Endometrial microvascular endothelial cells (primary cell): ENCODE data around the gene STK32C. TPM values are rescaled to one million over a fixed set of nuclear protein-coding genes. Genes with fewer than 3 reads are reported as not detected.
"Not testable (repeated sequence)": the region's sequence is repeated elsewhere in the genome, so short reads cannot be mapped to it uniquely, and the experiment has no call there.

Source experiments
- in situ Hi-C: cut with HindIII; loops from 2 replicates; pipeline ENCODE4 v1.10.0; 2017; ENCODE audit warnings: low sequenced_read_pairs, low pct_unique_long_range_greater_than_20kb; ENCODE audit errors: inconsistent ontology term
- total RNA-seq: library from RNA; depleted of rRNA; stranded (reverse); fragments of >200 nt; gene quantifications from one replicate; pipeline ENCODE4 v1.2.3, GENCODE V29; 2015; ENCODE audit errors: inconsistent ontology term

STK32C gene
- total RNA-seq, 1 donor from 2014 or later, result 16.8 TPM

DNA sequence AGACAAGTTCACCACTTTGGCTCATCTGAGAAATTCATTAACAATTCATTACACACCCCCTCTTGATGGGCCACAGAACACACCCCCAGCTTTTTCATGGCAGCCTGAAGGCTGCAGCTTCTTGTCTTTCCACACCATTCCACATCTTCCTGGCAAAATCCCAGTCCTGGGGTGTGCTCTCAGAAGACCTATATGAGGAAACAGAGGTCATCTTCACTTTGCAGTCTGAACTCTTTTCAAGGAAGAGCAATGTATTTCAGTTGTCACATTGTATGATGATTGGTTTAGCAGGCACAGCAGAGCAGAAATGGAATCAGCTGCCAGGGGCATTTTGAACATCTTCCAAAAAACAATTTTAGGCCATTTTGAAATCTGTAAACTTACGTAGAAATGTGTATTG lies 16.4 kb upstream of the STK32C start:
- in situ Hi-C loops, result no loop called here

GRCh38 chr10:132322586-132323048 lies 14.9 kb upstream of the STK32C start:
- in situ Hi-C loops, result no loop called here

GRCh38 chr10:132321726-132322125 lies 14.0 kb upstream of the STK32C start:
- in situ Hi-C loops, result no loop called here

DNA sequence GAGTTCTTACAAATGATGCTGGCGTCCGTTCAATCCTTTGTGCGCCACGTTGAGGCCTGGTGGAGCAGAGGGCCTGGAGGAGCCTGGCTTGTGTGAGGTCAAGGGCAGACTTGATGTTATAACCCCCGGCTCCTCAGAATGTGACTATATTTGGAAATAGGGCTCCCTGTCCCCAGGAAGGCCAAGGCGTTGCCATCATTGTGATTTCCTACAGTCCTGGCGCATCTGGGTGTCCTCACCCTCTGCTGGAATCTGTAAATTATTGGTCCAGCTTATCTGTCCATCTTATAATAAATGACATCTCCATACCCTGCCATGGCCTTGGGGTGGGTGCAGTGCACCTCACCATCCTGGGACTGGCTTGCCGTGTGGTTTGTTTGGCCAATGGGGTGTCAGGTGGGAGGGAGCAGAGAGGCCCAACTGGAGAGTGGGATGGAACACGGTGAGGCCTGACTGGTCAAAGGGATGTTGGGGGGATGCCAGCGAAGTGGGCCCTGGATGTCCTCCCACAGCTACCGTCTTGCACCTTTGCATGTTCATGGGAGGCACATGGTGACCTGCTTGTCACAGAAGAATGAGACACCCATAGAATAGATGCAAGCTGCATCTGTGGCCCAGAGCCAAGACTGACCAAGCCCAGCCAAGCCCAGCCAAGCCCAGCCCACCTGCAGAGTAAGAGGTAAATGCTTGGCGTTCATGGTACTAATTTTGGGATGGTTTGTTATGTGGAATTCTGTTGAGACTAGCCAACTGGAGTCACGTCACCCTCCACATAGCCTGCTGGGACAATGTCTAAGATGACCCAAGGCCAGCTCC lies 13.1 kb upstream of the STK32C start:
- in situ Hi-C loops, result no loop called here

DNA sequence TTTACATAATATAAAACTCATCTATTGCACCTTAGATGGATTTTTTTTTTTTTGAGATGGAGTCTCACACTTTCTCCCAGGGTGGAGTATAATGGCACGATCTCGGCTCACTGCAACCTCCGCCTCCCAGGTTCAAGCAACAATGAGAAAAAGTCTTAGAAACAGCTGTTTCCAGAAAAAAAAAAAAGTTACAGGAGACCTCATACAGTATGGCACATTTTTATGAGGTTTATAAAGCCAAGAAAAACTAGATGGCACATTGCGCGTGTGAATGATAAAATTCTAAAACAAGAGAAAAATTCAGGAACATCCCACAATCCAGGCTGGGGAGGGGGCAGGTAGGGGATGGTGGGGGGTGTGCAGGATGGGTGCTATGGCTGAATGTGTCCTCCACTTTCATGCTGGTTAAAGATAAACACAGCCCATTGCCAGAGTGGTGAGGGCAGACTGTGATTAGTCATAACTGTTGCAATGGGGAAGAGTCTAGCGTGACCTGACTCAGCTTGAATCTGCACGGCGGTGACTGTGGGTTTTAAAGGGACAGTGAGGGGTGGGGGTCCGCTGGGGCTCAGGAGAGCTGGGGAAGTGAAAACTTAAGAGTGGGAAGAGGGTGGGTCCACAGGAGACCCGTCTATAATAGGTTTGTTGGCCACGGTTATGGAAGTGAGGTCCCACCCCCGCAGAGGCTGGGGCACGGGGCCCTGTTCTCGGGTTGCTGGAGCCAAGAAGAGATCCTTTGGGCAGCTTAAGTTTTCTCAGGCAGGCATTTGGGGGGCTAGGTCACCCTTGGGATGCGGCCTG lies 12.3 kb upstream of the STK32C start:
- in situ Hi-C loops, result no loop called here

DNA sequence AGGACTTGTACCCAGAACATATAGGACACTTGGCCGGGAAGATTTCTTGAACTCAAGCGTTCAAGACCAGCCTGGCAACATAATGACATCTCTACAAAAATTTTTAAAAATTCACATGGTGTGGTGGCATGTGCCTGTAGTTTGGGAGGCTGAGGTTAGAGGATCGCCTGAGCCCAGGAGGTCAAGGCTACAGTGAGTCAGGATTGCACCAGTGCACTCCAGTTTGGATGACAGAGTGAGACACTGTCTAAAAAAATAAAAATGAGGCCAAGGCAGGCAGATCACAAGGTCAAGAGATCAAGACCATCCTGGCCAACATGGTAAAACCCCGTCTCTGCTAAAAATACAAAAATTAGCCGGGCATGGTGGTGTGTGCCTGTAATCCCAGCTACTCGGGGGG lies 9.7 kb upstream of the STK32C start:
- in situ Hi-C loops, result not testable (repeated sequence)

GRCh38 chr10:132316133-132316532 lies 8.4 kb upstream of the STK32C start:
- in situ Hi-C loops, result no loop called here

GRCh38 chr10:132314881-132315280 lies 7.1 kb upstream of the STK32C start:
- in situ Hi-C loops, result not testable (repeated sequence)

DNA sequence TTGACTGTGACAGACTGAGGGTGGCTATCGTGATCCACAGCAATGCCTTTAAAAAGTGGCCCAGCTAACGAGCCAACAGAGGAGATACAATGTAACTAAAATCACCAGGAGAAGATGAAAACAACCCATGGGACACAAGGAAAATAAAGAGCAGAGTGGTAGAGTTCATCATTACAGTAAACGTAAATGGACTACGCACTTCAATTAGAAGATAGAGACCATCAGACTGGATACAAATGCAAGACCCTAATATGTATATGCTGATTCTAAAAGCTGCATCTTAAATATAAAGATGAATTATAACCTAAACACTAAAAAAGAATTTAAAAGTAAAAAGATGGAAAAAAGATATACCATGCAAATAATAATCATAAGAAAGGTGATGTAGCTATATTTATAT lies 6.6 kb upstream of the STK32C start:
- in situ Hi-C loops, result no loop called here

DNA sequence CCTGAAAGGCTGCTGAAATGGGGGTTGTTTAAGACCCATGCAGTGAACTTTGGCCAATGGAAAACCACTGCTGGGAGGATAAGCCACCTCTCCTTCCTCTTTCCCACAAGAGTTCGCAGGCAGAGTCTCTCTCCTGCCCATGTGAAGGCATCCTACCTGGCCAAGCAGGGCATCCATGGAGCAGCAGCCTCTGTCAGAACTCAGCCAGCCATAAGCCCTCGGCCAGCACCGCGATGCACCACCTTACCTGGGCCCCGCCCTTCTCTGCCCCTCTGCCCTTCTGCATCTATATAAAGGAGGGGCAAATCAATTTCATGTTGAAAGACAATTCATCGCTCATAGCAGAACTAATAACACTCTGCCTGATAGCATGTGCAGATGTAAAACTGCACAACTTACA lies 6.1 kb upstream of the STK32C start:
- in situ Hi-C loops, result no loop called here

- in situ Hi-C loops, result no loop called here
These were observed 5.6 kb upstream of the STK32C start for GRCh38 chr10:132313305-132313704.

DNA sequence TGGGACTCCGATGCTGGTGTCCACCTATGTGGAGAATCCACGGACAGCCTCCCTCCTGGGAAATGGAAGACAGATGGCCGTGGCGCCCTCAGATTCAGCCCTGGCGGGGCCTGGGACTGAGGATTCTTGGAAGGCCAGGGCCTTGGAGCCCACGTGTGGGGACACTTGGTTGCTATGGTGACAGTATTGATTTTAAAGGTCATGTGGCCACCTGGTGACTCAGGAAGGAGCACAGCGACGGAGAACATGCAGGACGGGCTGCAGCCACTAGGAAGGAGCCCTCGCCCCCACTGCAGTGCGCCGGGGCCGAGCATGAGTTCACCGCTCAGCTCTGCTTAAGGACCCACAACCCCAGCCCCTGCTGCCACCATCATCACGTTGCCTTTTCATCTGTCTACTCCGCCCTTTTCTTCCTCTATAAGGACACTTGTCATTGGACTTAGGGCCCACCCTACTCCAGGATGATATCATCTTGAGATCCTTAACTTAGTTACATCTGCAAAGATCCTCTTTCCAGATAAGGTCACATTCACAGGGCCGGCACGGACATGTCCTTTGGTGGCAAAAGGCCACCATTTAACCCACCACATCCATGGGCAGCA lies 3.7 kb upstream of the STK32C start:
- in situ Hi-C loops, result no loop called here

- in situ Hi-C loops, result no loop called here
These were observed 3.1 kb upstream of the STK32C start for GRCh38 chr10:132310701-132311337.

GRCh38 chr10:132309879-132310591 lies 2.3 kb upstream of the STK32C start:
- in situ Hi-C loops, result no loop called here

GRCh38 chr10:132309471-132309865 lies 1.7 kb upstream of the STK32C start:
- in situ Hi-C loops, result no loop called here

- in situ Hi-C loops, result no loop called here
These were observed 1.1 kb upstream of the STK32C start for GRCh38 chr10:132308587-132309470.

- in situ Hi-C loops, result no loop called here
These were observed 642 bp downstream of the STK32C start for GRCh38 chr10:132306864-132307751.
